ENCODE measurements around the gene GLRA3.

GLRA3 gene

GRCh38 chr4:174847801-174848427, 18.9 kb upstream of the GLRA3 start:
- TF ChIP-seq CTCF (IDR thresholded peaks at IDR 0.05; ENCODE audit: insufficient read depth, low read length, poor library complexity, severe bottlenecking) = no peak
- no peak overlapping the region for H3K4me3 ChIP-seq (replicated peaks; ENCODE audit: low read depth, low read length)
- no peaks in the 10 kb centered on the region for H3K36me3 ChIP-seq (ENCODE audit: control insufficient read depth, insufficient read depth, low read length)
- H3K27me3 ChIP-seq (replicated peaks; ENCODE audit: control insufficient read depth, insufficient read depth, low read length) = no peaks in the 10 kb centered on the region
- no peak for DNase-seq (ENCODE audit: extremely low read depth, insufficient read length)

- no peaks in the 10 kb centered on the region for H3K27me3 ChIP-seq (replicated peaks; ENCODE audit: control insufficient read depth, insufficient read depth, low read length)
- no peaks in the 10 kb centered on the region for H3K36me3 ChIP-seq (ENCODE audit: control insufficient read depth, insufficient read depth, low read length)
- TF ChIP-seq CTCF (IDR thresholded peaks at IDR 0.05; ENCODE audit: insufficient read depth, low read length, poor library complexity, severe bottlenecking) = no peak
- no peak for DNase-seq (ENCODE audit: extremely low read depth, insufficient read length)
- H3K4me3 ChIP-seq (replicated peaks; ENCODE audit: low read depth, low read length) = no peak overlapping the region
Observed at GRCh38 chr4:174835536-174835935, 6.5 kb upstream of the GLRA3 start.

- DNase-seq (ENCODE audit: extremely low read depth, insufficient read length) = no peak
- Histone ChIP-seq H3K27me3 (replicated peaks; ENCODE audit: control insufficient read depth, insufficient read depth, low read length) (no peaks in the 10 kb centered on the region), H3K36me3 (ENCODE audit: control insufficient read depth, insufficient read depth, low read length) (no peaks in the 10 kb centered on the region), H3K4me3 (replicated peaks; ENCODE audit: low read depth, low read length) (no peak overlapping the region)
- TF ChIP-seq CTCF (IDR thresholded peaks at IDR 0.05; ENCODE audit: insufficient read depth, low read length, poor library complexity, severe bottlenecking) = no peak
Observed at GRCh38 chr4:174834477-174834876, 5.4 kb upstream of the GLRA3 start.

- no peaks in the 10 kb centered on the region for H3K36me3 ChIP-seq (ENCODE audit: control insufficient read depth, insufficient read depth, low read length)
- no peaks in the 10 kb centered on the region for H3K27me3 ChIP-seq (replicated peaks; ENCODE audit: control insufficient read depth, insufficient read depth, low read length)
- no peak overlapping the region for H3K4me3 ChIP-seq (replicated peaks; ENCODE audit: low read depth, low read length)
- no peak for TF ChIP-seq CTCF (IDR thresholded peaks at IDR 0.05; ENCODE audit: insufficient read depth, low read length, poor library complexity, severe bottlenecking)
- no peak for DNase-seq (ENCODE audit: extremely low read depth, insufficient read length)
Observed at GRCh38 chr4:174826660-174827059, 2.4 kb downstream of the GLRA3 start.

GRCh38 chr4:174815282-174815681, 13.8 kb downstream of the GLRA3 start:
- TF ChIP-seq CTCF (IDR thresholded peaks at IDR 0.05; ENCODE audit: insufficient read depth, low read length, poor library complexity, severe bottlenecking) = no peak
- no peaks in the 10 kb centered on the region for H3K27me3 ChIP-seq (replicated peaks; ENCODE audit: control insufficient read depth, insufficient read depth, low read length)
- DNase-seq (ENCODE audit: extremely low read depth, insufficient read length) = no peak
- H3K4me3 ChIP-seq (replicated peaks; ENCODE audit: low read depth, low read length) = no peak overlapping the region
- no peaks in the 10 kb centered on the region for H3K36me3 ChIP-seq (ENCODE audit: control insufficient read depth, insufficient read depth, low read length)

- no peak for TF ChIP-seq CTCF (IDR thresholded peaks at IDR 0.05; ENCODE audit: insufficient read depth, low read length, poor library complexity, severe bottlenecking)
- Histone ChIP-seq H3K4me3 (replicated peaks; ENCODE audit: low read depth, low read length) (no peak overlapping the region), H3K36me3 (ENCODE audit: control insufficient read depth, insufficient read depth, low read length) (no peaks in the 10 kb centered on the region)
Observed at GRCh38 chr4:174813292-174813691, 15.8 kb downstream of the GLRA3 start.

More at GRCh38 chr4:174813292-174813691, 15.8 kb downstream of the GLRA3 start:
- DNase-seq (ENCODE audit: extremely low read depth, insufficient read length) = no peak
- no peaks in the 10 kb centered on the region for H3K27me3 ChIP-seq (replicated peaks; ENCODE audit: control insufficient read depth, insufficient read depth, low read length)

All from GM06990 (cell line).